ENCODE data around the gene CRYBB1. TPM values are rescaled to one million over a fixed set of nuclear protein-coding genes. Genes with fewer than 3 reads are reported as not detected.

The CRYBB1 gene
- total RNA-seq, 4 donors from 2014 or later = 0.40 TPM; not detected in 3

DNA sequence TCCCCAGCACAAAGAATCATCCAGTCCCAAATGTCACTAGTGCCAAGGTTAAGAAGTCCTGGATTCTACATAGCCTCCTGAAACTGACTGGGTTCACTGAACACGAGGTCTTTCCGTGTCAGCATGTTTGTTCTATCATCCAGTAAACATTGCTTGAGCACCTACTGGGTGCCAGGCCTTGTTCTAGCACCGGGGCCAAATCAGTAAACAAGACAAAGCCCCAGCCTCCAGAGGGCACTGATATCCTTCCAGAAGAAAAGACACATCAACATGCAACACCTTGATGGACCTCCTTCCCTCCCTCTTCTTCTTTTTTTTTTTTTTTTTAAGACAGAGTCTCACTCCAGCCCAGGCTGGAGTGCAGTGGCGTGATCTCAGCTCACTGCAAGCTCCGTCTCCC is 54.8 kb downstream of the CRYBB1 start:
- H3K4me3 ChIP-seq = no peak overlapping the region
- no peaks in the 10 kb centered on the region for H3K27me3 ChIP-seq
- H3K36me3 ChIP-seq = peaks cover 0 to 10% of the 10 kb centered on the region in 2 donors
- H3K4me1 ChIP-seq = no peaks in the 10 kb centered on the region
- ATAC-seq = no peak
- WGBS, 2 donors (ENCODE audit: low coverage in 1 of 2) = 33 to 71% methylated on average over 1 to 4 of the region's 5 CpGs
- TF ChIP-seq, protein P1, sequence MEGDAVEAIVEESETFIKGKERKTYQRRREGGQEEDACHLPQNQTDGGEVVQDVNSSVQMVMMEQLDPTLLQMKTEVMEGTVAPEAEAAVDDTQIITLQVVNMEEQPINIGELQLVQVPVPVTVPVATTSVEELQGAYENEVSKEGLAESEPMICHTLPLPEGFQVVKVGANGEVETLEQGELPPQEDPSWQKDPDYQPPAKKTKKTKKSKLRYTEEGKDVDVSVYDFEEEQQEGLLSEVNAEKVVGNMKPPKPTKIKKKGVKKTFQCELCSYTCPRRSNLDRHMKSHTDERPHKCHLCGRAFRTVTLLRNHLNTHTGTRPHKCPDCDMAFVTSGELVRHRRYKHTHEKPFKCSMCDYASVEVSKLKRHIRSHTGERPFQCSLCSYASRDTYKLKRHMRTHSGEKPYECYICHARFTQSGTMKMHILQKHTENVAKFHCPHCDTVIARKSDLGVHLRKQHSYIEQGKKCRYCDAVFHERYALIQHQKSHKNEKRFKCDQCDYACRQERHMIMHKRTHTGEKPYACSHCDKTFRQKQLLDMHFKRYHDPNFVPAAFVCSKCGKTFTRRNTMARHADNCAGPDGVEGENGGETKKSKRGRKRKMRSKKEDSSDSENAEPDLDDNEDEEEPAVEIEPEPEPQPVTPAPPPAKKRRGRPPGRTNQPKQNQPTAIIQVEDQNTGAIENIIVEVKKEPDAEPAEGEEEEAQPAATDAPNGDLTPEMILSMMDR (IDR thresholded peaks at IDR 0.05) = no peak
- H3K27ac ChIP-seq = no peak overlapping the region
- no peaks in the 10 kb centered on the region for H3K9me3 ChIP-seq

DNA sequence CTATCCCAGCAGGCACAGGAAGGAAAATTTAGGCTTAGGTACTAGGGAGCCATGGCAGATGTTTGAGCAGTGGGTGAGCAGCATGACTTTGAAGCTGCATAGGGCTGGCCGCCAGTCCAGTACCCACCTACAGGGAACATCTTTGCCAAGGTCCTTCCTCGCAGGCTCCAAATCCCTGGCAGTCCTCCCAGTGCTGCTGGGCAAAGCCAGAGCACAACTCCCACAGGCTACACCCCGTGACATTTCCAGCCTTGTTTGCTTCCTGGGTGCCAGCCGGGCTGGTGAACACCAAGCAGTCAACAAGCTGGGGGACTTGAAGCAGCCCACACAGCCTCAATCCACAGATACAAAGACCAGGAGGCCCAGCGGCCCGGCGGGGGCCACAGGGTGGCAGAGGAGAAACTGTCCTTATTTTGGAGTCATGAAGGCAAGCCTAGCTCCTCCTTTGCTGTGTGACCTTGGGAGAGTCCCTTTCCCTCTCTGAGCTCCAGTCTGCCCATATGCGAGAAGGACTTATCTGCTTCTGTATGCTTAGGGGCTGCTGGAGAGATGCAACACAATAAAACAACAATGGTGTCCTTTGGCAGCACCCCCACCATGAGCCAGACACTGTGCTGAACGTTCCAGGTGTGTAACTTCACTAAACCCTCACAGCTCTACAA is 55.9 kb downstream of the CRYBB1 start:
- no peak for ATAC-seq
- Histone ChIP-seq H3K9me3 (no peaks in the 10 kb centered on the region), H3K27me3 (no peaks in the 10 kb centered on the region), H3K36me3 (peaks cover 0 to 10% of the 10 kb centered on the region in 2 donors), H3K27ac (no peak overlapping the region), H3K4me3 (no peak overlapping the region), H3K4me1 (no peaks in the 10 kb centered on the region)
- no peak for TF ChIP-seq EP300 (IDR thresholded peaks at IDR 0.05)
- no peak for TF ChIP-seq POLR2A (IDR thresholded peaks at IDR 0.05)
- TF ChIP-seq, protein P1 (IDR thresholded peaks at IDR 0.05) = no peak
- no peak for TF ChIP-seq POLR2AphosphoS5 (IDR thresholded peaks at IDR 0.05)
- 57 to 77% methylated on average over 1 to 2 of the region's 9 CpGs for WGBS, 2 donors (ENCODE audit: low coverage in 1 of 2)

DNA sequence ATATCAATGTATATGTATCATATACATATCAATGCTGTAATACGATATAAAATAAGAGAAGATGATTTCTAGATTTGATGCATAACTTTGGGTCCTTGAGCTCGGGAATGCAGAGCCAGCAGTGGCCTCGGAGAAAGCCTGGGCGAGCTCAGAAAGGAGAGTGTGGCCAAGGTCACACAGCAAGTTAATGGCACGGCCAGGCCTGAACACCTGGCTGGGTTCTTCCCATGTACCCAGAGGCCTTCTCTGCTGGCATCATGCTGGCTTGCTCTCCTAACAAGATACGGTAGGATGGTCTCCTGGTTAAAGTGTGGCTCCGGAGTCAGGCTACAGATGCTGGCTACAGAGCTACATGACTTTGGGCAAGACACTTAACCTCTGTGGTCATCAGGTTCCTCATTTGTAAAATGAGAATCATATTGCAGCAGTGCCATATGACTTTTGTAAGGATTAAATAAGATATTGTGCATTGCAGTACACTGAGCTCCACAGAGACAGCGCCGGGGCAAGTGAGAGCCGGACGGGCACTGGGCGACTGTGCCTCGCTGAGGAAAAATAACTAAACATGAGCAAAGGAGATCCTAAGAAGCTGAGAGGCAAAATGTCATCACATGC is 57.8 kb downstream of the CRYBB1 start:
- Histone ChIP-seq H3K36me3 (peaks cover 0 to 7% of the 10 kb centered on the region in 2 donors), H3K27me3 (no peaks in the 10 kb centered on the region), H3K4me3 (no peak overlapping the region), H3K9me3 (no peaks in the 10 kb centered on the region), H3K27ac (no peak overlapping the region), H3K4me1 (no peaks in the 10 kb centered on the region)
- WGBS, 2 donors (ENCODE audit: low coverage in 1 of 2) = 83 to 85% methylated on average over 9 to 12 of the region's 13 CpGs
- no peak for TF ChIP-seq POLR2AphosphoS5 (IDR thresholded peaks at IDR 0.05)
- TF ChIP-seq, protein P1 (IDR thresholded peaks at IDR 0.05) = no peak
- no peak for TF ChIP-seq EP300 (IDR thresholded peaks at IDR 0.05)
- TF ChIP-seq POLR2A (IDR thresholded peaks at IDR 0.05) = no peak
- no peak for ATAC-seq

DNA sequence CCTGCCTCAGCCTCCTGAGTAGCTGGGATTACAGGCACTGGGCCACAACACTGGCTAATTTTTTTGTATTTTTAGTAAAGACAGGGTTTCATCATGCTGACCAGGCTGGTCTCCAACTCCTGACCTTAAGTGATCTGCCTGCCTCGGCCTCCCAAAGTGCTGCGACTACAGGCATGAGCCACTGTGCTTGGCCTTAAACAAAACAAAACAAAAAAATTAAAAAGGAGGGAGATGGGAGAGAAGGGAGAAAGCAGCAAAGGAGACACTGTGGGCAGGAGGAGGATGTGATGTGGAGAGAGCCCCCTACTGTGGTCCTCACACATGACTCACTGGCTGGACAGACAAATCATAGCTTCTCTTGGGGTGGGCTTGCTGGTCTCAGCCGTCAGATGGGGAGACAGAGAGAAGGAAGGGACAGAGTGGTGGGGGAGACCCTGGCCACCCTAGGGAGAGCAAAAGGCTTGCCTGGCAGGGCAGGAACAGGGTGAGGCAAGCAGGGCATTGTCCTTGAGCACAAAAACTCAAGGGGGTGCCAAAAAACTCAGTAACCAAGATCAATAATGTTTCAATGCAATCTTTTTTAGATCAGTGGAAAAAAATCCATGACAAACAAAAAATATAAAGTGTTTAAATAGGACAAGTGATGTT is 59.5 kb downstream of the CRYBB1 start:
- Histone ChIP-seq H3K27ac (no peak overlapping the region), H3K36me3 (no peaks in the 10 kb centered on the region), H3K4me3 (no peak overlapping the region), H3K4me1 (no peaks in the 10 kb centered on the region), H3K9me3 (no peaks in the 10 kb centered on the region), H3K27me3 (no peaks in the 10 kb centered on the region)
- TF ChIP-seq POLR2AphosphoS5 (IDR thresholded peaks at IDR 0.05) (no peak), POLR2A (IDR thresholded peaks at IDR 0.05) (no peak), EP300 (IDR thresholded peaks at IDR 0.05) (no peak)
- TF ChIP-seq, protein P1 (IDR thresholded peaks at IDR 0.05) = no peak
- no peak for ATAC-seq
- WGBS, 2 donors (ENCODE audit: low coverage in 1 of 2) = 55% methylated on average over 2 of the region's 3 CpGs; no CpG with 5 or more reads in 1 of the 2 donors
